HepG2 (cell line): ENCODE measurements around the gene OR2AP1. TPM values are rescaled to one million over a fixed set of nuclear protein-coding genes. Genes with fewer than 3 reads are reported as not detected.

ENCODE experiments used
- ATAC-seq: fragments of 200-7000 bp; cut with Tn5 transposase; 3 replicates; pipeline ENCODE4 v1.9.1; 2020; ENCODE audit warnings: mild to moderate bottlenecking, moderate library complexity
- BruUV-seq: library from RNA; stranded (reverse); fragments of 400-500 nt; replicated peaks from 2 replicates; lab custom pipeline; 2021; lab: Mats Ljungman, UMichigan
- CTCF ChIA-PET: fragments of 300-600 bp; formaldehyde crosslinking; extraction: SDS; loops from one replicate; lab custom pipeline; 2021; ENCODE audit warnings: low total read pairs, inconsistent platforms, low intra/inter-chr PET ratio; lab: Yijun Ruan, JAX
- POLR2A ChIA-PET: fragments of 350-600 bp; sonication (Branson Sonifier 250); formaldehyde crosslinking; loops from one replicate; lab custom pipeline; 2020; ENCODE audit warnings: antibody characterized with exemption, inconsistent platforms; lab: Yijun Ruan, JAX
- DNase-seq: peaks from one replicate; pipeline ENCODE4 v3.0.0-alpha.2; 2015; ENCODE audit warnings: low spot score
- FAIRE-seq: peaks from 3 replicates; lab custom pipeline; 2011; peaks lifted over from hg19 to GRCh38; lab: Jason Lieb, UNC
- H2AFZ ChIP-seq: one replicate; pipeline ENCODE4 v1.6.1; 2011; ENCODE audit warnings: low read length, inconsistent platforms
- H3K27ac ChIP-seq: fragments of 300-600 bp; 3 replicates; pipeline ENCODE4 v1.8.0; 2011; ENCODE audit warnings: mixed run types, mild to moderate bottlenecking, mixed read lengths, low read length, inconsistent platforms; ENCODE audit not compliant: insufficient read depth; ENCODE audit errors: extremely low read length
- H3K27me3 ChIP-seq, 2 experiments: fragments of 200-600 bp in 1 of 2; 2 replicates in 1 of 2; 3 replicates in 1 of 2; pipeline versions ENCODE4 v1.6.0 to v1.8.0; 2011; ENCODE audit warnings: low read length in 2 of 2, mild to moderate bottlenecking in 2 of 2, moderate library complexity in 2 of 2, inconsistent platforms in 1 of 2; ENCODE audit not compliant: insufficient read depth in 2 of 2, control insufficient read depth in 1 of 2
- H3K36me3 ChIP-seq, 2 experiments: fragments of 200-600 bp in 1 of 2; replicated peaks in 1 of 2; 2 replicates in 1 of 2; 3 replicates in 1 of 2; pipeline versions ENCODE4 v1.5.1 to v1.8.0; 2011; ENCODE audit warnings: low read length in 2 of 2, inconsistent platforms in 1 of 2; ENCODE audit not compliant: insufficient read depth in 2 of 2, control insufficient read depth in 1 of 2
- H3K4me1 ChIP-seq: 2 replicates; pipeline ENCODE4 v1.5.1; 2012; ENCODE audit warnings: low read length, inconsistent platforms; ENCODE audit not compliant: insufficient read depth
- H3K4me2 ChIP-seq: 2 replicates; pipeline ENCODE4 v1.6.0; 2011; ENCODE audit warnings: low read depth, low read length, inconsistent platforms
- H3K4me3 ChIP-seq, 3 experiments: fragments of 200-600 bp in 1 of 3; sonication (generic), shearing (Covaris generic) in 1 of 3; replicated peaks in 1 of 3; 2 replicates each; pipeline ENCODE4 v1.5.1; 2011 to 2016; ENCODE audit warnings: low read length in 3 of 3, inconsistent platforms in 2 of 3, low read depth in 2 of 3, mild to moderate bottlenecking in 2 of 3, control low read depth in 1 of 3, mixed read lengths in 1 of 3; ENCODE audit not compliant: insufficient read depth in 1 of 3
- H3K79me2 ChIP-seq: one replicate; pipeline ENCODE4 v1.6.1; 2011; ENCODE audit warnings: low read length, inconsistent platforms; ENCODE audit not compliant: insufficient read depth
- H3K9ac ChIP-seq: 2 replicates; pipeline ENCODE4 v1.6.0; 2011; ENCODE audit warnings: mild to moderate bottlenecking, low read depth, low read length, inconsistent platforms; ENCODE audit not compliant: insufficient read depth
- H3K9me3 ChIP-seq: 2 replicates; pipeline ENCODE4 v1.5.1; 2012; ENCODE audit warnings: mild to moderate bottlenecking, low read length
- H4K20me1 ChIP-seq: 2 replicates; pipeline ENCODE4 v1.6.0; 2011; ENCODE audit warnings: inconsistent platforms, mild to moderate bottlenecking, low read length, moderate library complexity; ENCODE audit not compliant: insufficient read depth
- RBAK ChIP-seq: sonication (generic); formaldehyde crosslinking; IDR thresholded peaks from 2 replicates; pipeline ENCODE4 v1.5.1; 2020; ENCODE audit warnings: mild to moderate bottlenecking, missing genetic modification reagents
- ZFYVE20 ChIP-seq: sonication (generic); formaldehyde crosslinking; IDR thresholded peaks from 2 replicates; pipeline ENCODE4 v1.8.0; 2023; ENCODE audit warnings: low read depth, mild to moderate bottlenecking, moderate library complexity, missing genetic modification reagents, borderline replicate concordance
- ZNF121 ChIP-seq: sonication (generic); formaldehyde crosslinking; IDR thresholded peaks from 2 replicates; pipeline ENCODE4 v1.5.0; 2020; ENCODE audit warnings: mild to moderate bottlenecking, missing genetic modification reagents
- ZNF256 ChIP-seq: sonication (generic); formaldehyde crosslinking; conservative IDR thresholded peaks from 2 replicates; pipeline ENCODE4 v1.4.0; 2020; ENCODE audit warnings: missing genetic modification reagents
- ZNF562 ChIP-seq: sonication (generic); formaldehyde crosslinking; IDR thresholded peaks from 2 replicates; pipeline ENCODE4 v1.8.0; 2022; ENCODE audit warnings: missing genetic modification reagents, borderline replicate concordance
- WGBS: methylation state at CpG from one replicate; pipeline ENCODE4 v1.1.6; 2017; ENCODE audit warnings: low lambda C conversion rate; 5-methylcytosine and 5-hydroxymethylcytosine counted together
- in situ Hi-C: cut with HindIII; loops from 2 replicates; pipeline ENCODE4 v1.10.0; 2017; ENCODE audit warnings: low pct_unique_long_range_greater_than_20kb; ENCODE audit not compliant: extremely low pct_ligation_motif_present
- intact Hi-C: fragments of 100-400 bp; cut with micrococcal nuclease; formaldehyde crosslinking; loops from one replicate; pipeline ENCODE4 v1.10.0; 2022; ENCODE audit not compliant: unreplicated experiment
- polyA plus RNA-seq, 8 experiments: library from polyadenylated mRNA; depleted of rRNA in 3 of 8; stranded (reverse) in 7 of 8; unstranded in 1 of 8; fragments of >200 nt; fragmentation: Illumina TruSeq in 4 of 8; extraction: Trizol in 4 of 8; gene quantifications; 2 replicates each; pipeline versions ENCODE4 v1.2.1 to v1.2.3, GENCODE V29; 2011 to 2016; ENCODE audit warnings: low read depth in 4 of 8, missing spikeins in 1 of 8, mixed read lengths in 1 of 8; ENCODE audit not compliant: insufficient read depth in 1 of 8
- total RNA-seq, 5 experiments: library from RNA; depleted of rRNA; stranded (reverse); fragments of >200 nt; fragmentation: Illumina TruSeq; extraction: Trizol; gene quantifications; 2 replicates each; pipeline ENCODE4 v1.2.3, GENCODE V29; 2016; ENCODE audit warnings: low read depth in 1 of 5
- TF ChIP-seq, protein P1 (sequence below): sonication (generic); formaldehyde crosslinking; IDR thresholded peaks from 2 replicates; pipeline ENCODE4 v1.4.0; 2020; ENCODE audit warnings: missing genetic modification reagents

Gene OR2AP1
- total and polyA plus RNA-seq, 2 of the 13 experiments (the other 11 are each of a cell fraction or from before 2014, with no cell fraction given) = not detected

DNA sequence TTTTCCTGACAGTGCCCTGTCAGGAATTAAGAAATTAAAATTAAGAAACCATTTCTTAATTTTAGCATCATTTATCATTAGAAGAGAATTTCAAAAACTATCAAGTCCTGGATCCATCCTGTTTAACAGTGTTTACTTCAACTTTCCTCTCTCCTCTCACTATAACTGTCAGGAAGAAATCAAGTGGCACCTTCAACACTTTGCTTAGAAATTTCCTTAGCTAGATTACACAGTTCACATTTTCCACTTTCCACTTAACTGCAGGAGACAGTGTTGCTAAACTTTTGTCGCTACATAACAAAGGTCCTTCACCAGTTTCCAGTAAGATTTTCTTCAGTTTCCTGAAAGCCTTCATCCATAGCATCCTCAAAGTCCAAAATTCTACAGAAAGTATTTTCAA is 42.5 kb downstream of the OR2AP1 start:
- WGBS = 3% methylated on average over 1 of the region's 1 CpG
- Histone ChIP-seq H3K4me3 (no peak overlapping the region), H3K79me2 (no peaks in the 10 kb centered on the region), H4K20me1 (no peaks in the 10 kb centered on the region), H3K9me3 (peaks cover 26% of the 10 kb centered on the region; the same call in 1 of the 2 replicates), H3K36me3 (no peaks in the 10 kb centered on the region), H3K27ac (no peak overlapping the region), H3K4me2 (no peak overlapping the region), H3K9ac (no peak overlapping the region), H3K27me3 (no peaks in the 10 kb centered on the region), H2AFZ (no peak overlapping the region), H3K4me1 (no peaks in the 10 kb centered on the region)
- TF ChIP-seq RBAK (CRISPR knock-in tag) = no peak
- TF ChIP-seq ZNF562 (CRISPR knock-in tag) = no peak
- no peak for TF ChIP-seq ZNF121
- peak; percentile 94 for TF ChIP-seq ZNF256 (CRISPR knock-in tag)
- no peak for TF ChIP-seq ZFYVE20
- TF ChIP-seq, protein P1, sequence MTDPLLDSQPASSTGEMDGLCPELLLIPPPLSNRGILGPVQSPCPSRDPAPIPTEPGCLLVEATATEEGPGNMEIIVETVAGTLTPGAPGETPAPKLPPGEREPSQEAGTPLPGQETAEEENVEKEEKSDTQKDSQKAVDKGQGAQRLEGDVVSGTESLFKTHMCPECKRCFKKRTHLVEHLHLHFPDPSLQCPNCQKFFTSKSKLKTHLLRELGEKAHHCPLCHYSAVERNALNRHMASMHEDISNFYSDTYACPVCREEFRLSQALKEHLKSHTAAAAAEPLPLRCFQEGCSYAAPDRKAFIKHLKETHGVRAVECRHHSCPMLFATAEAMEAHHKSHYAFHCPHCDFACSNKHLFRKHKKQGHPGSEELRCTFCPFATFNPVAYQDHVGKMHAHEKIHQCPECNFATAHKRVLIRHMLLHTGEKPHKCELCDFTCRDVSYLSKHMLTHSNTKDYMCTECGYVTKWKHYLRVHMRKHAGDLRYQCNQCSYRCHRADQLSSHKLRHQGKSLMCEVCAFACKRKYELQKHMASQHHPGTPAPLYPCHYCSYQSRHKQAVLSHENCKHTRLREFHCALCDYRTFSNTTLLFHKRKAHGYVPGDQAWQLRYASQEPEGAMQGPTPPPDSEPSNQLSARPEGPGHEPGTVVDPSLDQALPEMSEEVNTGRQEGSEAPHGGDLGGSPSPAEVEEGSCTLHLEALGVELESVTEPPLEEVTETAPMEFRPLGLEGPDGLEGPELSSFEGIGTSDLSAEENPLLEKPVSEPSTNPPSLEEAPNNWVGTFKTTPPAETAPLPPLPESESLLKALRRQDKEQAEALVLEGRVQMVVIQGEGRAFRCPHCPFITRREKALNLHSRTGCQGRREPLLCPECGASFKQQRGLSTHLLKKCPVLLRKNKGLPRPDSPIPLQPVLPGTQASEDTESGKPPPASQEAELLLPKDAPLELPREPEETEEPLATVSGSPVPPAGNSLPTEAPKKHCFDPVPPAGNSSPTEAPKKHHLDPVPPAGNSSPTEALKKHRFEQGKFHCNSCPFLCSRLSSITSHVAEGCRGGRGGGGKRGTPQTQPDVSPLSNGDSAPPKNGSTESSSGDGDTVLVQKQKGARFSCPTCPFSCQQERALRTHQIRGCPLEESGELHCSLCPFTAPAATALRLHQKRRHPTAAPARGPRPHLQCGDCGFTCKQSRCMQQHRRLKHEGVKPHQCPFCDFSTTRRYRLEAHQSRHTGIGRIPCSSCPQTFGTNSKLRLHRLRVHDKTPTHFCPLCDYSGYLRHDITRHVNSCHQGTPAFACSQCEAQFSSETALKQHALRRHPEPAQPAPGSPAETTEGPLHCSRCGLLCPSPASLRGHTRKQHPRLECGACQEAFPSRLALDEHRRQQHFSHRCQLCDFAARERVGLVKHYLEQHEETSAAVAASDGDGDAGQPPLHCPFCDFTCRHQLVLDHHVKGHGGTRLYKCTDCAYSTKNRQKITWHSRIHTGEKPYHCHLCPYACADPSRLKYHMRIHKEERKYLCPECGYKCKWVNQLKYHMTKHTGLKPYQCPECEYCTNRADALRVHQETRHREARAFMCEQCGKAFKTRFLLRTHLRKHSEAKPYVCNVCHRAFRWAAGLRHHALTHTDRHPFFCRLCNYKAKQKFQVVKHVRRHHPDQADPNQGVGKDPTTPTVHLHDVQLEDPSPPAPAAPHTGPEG (CRISPR knock-in tag) = no peak
- in situ Hi-C loops = loop anchor here (5.0 to 10.0 kb wide), 2 partner anchors 167 to 420 kb away; no protein-coding TSS in a partner anchor
- ChIA-PET POLR2A (no interaction called here), CTCF (interaction anchor here (1.1 kb wide), 1 partner anchor 167 kb away, joined by 3 read pairs; no protein-coding TSS in a partner anchor)
- DNase-seq (no peak), FAIRE-seq (no peak), ATAC-seq (no peak)
- BruUV-seq = no TSS peak
- intact Hi-C loops = no loop called here
